KG1 (cell line): ENCODE data around the gene PTPRA.
"Not testable (repeated sequence)": the region's sequence is repeated elsewhere in the genome, so short reads cannot be mapped to it uniquely, and the experiment has no call there.

Experiments used
- DNase-seq: peaks from one replicate; lab custom pipeline; 2025; lab: John Stamatoyannopoulos, UW

PTPRA gene

GRCh38 chr20:3043322-3043721 is 170.0 kb downstream of the PTPRA start, which contains the start of gene GNRH2:
TSS of gene GNRH2 (plus strand) at chr20:3043622. CDS start at chr20:3044415, 793 bp downstream.
- no peak for DNase-seq

GRCh38 chr20:3044336-3044965 is 171.2 kb downstream of the PTPRA start:
- DNase-seq: no peak

DNA sequence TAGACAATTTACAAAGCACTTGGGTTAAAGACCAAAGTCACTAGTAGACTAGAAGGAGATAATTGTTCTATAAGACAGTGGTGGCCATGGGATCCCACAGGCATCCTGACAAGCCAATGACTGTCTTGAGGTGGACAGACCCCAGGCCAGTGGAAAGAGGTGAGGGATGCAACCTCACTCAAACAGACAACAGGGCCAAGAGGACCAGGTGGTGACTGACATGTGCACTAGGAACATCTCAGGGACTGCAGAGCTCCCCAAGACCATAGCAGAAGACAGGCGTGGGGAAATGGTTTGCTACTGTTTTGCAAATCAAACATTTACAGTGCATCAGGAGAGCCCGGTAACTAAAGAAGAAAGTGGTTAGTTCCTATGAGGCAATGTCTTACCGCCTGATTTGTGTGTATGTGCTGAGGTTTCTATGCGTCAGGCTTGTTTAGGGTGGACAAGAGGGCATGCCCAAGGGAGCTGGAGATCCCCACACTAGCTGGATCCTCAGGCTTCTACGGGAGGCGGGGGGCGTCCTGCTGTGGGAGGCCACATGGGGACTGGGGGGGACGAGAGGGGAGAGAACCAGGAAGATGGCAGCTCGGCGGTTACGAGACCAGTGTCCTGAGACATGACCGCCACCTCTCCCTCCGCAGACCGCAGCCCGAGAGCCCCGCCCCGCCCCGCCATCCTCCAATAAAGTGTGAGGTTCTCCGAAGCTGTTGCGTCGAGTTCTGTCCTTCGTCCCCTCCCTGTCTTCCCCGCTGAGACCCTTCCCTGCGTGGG is 171.9 kb downstream of the PTPRA start:
- peak; percentile 83 for DNase-seq

DNA sequence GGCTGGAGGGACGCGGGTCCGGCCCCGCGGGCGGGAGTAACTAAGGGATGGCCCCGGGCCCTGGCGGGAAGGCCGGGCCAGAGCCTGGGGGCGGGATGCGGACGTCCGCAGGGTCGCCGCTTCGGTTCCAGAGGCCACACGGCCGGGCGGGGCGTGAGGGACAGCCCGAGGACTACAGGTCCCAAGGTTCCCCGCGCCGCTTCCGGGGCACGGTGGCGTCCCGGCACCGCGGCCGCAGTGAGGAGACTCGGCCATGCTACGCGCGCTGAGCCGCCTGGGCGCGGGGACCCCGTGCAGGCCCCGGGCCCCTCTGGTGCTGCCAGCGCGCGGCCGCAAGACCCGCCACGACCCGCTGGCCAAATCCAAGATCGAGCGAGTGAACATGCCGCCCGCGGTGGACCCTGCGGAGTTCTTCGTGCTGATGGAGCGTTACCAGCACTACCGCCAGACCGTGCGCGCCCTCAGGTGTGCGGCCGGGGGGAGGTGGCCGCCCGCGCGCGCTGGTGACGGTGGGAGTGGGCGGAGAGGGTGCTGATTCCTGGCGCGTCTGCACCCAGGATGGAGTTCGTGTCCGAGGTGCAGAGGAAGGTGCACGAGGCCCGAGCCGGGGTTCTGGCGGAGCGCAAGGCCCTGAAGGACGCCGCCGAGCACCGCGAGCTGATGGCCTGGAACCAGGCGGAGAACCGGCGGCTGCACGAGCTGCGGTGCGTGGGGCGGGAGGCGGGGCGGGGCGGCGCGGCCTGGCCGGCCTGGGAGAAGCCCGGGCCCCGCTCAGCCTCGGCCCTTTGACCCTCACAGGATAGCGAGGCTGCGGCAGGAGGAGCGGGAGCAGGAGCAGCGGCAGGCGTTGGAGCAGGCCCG is 172.8 kb downstream of the PTPRA start, which contains the start of gene MRPS26:
MRPS26 (plus strand) TSS at position 237 of the 861 bp plus-strand sequence; CDS start at position 254, 17 bp downstream.
- peak; percentile 83 for DNase-seq

GRCh38 chr20:3046677-3047462 is 173.6 kb downstream of the PTPRA start:
- DNase-seq: no peak

DNA sequence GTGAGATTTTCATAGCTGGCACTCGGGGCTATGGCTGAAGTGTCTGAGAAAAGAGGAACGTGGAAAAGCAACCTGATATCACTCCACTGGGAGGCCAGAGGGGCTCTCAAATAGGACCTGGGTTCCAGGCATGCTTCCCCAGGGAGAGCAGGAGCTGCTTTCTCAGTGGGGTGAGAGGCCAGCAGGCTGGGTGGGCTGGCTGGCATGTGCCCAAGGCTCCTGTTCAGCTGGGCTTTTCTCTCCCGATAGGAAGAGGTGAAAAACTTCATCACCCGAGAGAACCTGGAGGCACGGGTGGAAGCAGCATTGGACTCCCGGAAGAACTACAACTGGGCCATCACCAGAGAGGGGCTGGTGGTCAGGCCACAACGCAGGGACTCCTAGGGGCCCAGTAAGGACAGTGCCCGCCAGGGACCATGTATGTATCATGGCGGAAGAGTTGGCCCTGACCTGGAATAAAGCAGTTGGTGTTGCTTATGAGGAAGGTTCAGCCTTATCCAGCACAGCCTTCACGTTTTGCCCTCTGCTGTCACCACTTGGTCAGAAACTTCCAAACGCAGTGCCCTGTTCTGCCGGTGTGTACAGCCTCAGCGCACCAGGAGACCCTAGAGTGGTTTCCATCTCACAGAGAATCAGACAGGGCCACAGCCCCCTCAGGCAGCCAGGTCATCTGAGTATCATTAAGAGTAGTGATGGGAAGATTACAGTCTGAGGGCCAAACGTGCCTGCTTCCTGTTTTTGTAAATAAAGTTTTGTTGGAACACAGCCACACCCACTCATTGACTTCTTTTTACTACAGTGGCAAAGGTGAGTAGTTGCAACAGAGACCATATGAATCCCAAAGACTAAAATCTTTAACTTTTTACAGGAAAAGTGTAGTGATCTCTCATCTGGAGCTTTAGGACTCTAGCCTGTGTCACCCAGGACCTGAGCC is 174.5 kb downstream of the PTPRA start:
- DNase-seq: no peak

DNA sequence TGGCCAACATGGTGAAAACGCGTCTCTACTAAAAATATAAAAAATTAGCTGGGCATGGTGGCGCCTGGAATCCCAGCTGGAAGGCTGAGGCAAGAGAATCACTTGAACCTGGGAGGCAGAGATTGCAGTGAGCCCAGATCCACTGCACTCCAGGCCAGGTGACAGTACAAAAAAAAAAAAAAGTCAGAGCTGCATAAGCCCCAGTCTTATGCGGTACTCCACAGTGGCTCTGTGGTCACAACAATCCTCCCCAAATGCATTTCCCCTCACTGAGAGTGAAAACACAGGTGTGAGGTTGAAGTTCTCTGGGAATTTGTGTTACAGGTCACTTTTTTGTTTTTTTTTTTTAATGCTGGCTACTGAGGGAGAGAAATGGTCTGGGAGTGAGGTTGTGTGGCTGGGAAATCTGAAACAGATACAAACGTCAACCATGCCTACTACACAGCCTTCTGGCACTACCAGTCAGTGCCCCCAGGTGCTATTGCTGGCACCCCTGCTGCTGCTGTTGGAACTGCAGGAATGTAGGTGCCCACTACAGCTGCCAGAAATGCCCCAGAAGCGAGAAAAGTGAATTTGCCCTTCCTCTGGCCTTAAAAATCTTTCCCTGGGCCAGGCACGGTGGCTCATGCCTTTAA is 178.2 kb downstream of the PTPRA start:
- no peak for DNase-seq

GRCh38 chr20:3059489-3059888 is 186.2 kb downstream of the PTPRA start:
- DNase-seq: no peak

GRCh38 chr20:3064119-3064518 is 190.8 kb downstream of the PTPRA start:
- DNase-seq: not testable (repeated sequence)

DNA sequence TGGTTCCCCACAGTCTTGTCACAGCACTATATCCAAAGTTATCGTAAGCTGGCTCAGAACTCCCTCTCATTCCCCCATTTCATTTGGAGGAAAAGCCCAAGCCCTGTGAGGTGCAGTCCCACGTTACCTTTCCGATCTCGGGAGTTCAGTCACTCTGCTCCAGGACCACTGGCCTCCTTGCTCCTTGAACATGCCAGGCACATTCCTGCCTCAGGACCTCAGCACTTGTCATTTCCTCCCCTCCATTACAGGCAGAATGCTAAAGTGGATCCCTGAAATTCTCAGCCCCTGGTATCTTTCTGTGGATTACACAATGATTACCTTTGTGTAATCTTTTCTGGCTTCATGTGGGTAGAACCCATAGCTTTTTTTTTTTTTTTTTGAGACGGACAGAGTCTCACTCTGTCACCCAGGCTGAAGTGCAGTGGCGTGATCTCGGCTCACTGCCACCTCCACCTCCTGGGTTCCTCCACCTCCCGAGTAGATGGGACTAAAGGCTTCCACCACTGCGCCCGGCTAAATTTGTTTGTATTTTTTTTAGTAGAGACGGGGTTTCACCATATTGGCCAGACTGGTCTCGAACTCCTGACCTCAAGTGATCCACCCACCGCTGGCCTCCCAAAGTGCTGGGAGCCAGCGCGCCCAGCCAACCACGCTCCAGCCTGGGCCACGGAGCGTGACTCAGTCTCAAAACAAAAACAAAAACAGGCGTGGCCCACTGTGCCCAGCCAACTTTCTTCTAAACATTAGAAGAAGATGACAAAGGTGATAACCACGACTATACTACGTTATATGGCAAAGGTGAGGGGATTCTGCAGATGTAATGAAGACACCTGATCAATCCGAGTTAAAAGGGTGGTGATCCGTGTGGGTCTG is 194.1 kb downstream of the PTPRA start:
- DNase-seq: no peak

DNA sequence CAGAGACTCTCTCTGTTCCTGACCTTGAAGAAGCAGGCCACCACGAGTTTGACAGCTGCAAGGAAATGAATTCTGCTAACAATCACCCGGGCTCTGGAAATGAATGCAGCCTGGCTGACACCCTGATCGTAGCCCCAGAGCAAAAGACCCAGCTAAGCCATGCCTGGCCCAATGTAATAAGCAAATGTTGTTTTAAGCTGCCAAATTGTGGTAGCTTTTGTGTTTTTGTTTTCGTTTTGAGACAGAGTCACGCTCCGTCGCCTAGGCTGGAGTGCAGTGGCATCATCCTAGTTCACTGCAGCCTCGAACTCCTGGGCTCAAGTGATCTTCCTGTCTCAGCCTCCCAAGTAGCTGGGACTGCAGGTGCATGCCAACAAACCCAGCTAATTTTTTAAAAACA is 194.8 kb downstream of the PTPRA start:
- DNase-seq: no peak

DNA sequence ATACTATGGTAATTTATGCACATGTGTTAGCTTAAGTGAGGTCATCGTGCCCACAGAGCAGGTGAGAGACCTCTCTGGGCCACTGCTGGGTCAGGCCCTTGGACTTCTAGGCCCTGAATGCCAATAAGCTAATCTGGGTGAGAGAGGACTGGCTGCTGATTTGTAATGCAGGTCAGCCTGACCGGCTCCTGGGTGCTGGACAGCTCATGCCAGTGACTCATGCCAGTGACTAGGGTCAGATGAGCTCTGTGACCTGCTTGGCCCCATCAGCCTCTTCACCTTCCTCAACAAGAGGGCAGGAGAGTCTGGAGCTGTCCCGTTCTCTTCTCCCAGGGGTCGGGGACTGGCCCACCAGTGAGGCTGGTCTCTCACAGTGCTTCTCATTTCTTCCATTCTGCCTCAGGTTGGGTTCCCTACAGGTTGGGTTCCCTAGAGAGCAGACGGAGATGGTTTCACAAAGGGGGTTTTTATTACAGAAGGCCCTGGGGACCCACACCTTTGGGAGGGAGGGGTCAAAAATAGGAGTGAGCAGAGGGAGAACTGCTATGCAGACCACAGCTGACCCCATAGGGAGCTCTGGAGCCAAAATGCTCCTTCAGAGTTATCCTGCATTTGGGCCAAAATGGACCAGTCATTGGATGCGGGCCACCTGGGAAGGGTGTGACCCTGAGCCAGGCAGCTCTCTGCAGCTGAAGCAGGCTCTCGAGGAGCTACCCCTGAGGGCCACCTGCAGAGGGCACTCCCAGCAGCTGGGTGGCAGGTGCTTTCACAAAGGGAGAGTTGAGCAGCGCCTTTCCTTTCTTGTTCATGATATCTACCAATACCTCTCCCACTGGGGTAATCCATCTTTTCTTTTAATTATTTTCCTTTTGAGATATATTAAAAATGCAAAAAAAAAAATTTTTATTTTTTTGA is 196.0 kb downstream of the PTPRA start:
- DNase-seq: no peak

- DNase-seq: no peak
These were observed 197.4 kb downstream of the PTPRA start for GRCh38 chr20:3070725-3071124.

GRCh38 chr20:3071266-3071609 is 198.0 kb downstream of the PTPRA start:
- DNase-seq: no peak

- no peak for DNase-seq
These were observed 198.6 kb downstream of the PTPRA start, which contains the start of gene OXT for GRCh38 chr20:3071610-3072529. TSS of gene OXT (plus strand) at chr20:3071620. CDS start at chr20:3071656, 36 bp downstream.

DNA sequence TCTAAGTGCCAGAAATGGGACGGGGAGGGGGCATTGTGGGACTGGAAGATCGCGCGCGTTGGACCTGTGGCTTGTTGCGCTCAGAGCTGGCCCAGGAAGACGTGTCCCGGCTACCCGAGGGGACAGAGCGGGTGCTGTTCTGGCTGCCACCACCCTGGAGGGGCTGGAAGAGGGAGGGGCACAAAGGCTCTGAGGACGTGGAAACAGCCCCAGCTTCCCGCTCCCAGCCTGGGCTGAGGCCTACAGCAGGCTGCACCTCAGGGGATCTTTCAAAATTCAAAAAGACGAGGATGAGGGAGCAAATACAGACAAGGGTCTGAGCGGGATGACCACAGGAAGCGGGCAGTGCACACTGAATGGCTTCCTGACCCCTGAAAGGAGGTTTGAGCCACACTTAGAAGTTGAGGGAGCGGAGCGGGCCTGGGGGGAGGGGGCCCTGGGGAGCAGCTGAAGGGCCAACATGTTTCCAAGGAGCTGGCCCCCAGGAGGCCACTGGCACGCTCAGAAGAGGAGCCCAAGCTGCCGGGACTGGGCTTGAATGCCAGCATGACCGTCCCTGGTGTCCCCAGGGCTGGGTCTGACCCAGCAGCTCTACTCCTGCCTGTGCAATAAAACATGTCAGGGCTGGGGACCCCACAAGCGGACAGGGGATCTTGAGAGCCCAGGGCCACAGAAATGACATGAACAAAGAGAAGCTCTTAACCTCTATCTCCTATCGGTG is 199.4 kb downstream of the PTPRA start:
- DNase-seq: no peak
